ENCODE data around the gene TTC28.

TTC28 gene

GRCh38 chr22:28072066-28072465 is 607.6 kb downstream of the TTC28 start:
- POLR2A ChIA-PET: interaction anchor here (0.7 kb wide), 1 partner anchor 61 kb away, joined by 4 read pairs; no protein-coding TSS in a partner anchor
- no peak for TF ChIP-seq ZNF488 (tag by site-specific recombination; IDR thresholded peaks at IDR 0.05)
- no peak for TF ChIP-seq SCRT1 (tag by site-specific recombination; IDR thresholded peaks at IDR 0.05; ENCODE audit: borderline replicate concordance)
- TF ChIP-seq ZNF394 (tag by site-specific recombination; IDR thresholded peaks at IDR 0.05; ENCODE audit: borderline replicate concordance): no peak
- TF ChIP-seq PRDM4 (tag by site-specific recombination; IDR thresholded peaks at IDR 0.05): no peak
- no peak for TF ChIP-seq ZNF792 (tag by site-specific recombination; IDR thresholded peaks at IDR 0.05)
- TF ChIP-seq ZXDB (tag by site-specific recombination; IDR thresholded peaks at IDR 0.05): no peak
- TF ChIP-seq ZNF704 (tag by site-specific recombination; IDR thresholded peaks at IDR 0.05): no peak
- no peak for TF ChIP-seq HIC1 (tag by site-specific recombination; IDR thresholded peaks at IDR 0.05)
- TF ChIP-seq AEBP2 (tag by site-specific recombination; IDR thresholded peaks at IDR 0.05; ENCODE audit: borderline replicate concordance): no peak
- no peak for TF ChIP-seq ZNF549 (tag by site-specific recombination; IDR thresholded peaks at IDR 0.05)
- no peak for TF ChIP-seq ZNF785 (tag by site-specific recombination; IDR thresholded peaks at IDR 0.05)
- TF ChIP-seq ZNF624 (tag by site-specific recombination; IDR thresholded peaks at IDR 0.05): no peak
- no peak for TF ChIP-seq ZNF391 (tag by site-specific recombination; IDR thresholded peaks at IDR 0.05; ENCODE audit: borderline replicate concordance, low read depth)
- no peak for TF ChIP-seq KLF1 (tag by site-specific recombination; IDR thresholded peaks at IDR 0.05)
- no peak for TF ChIP-seq ZNF366 (tag by site-specific recombination; conservative IDR thresholded peaks at IDR 0.05)
- peaks cover 3 to 4% of the 10 kb centered on the region in 2 experiments; a peak in 2 of 3 replicates for H3K36me3 ChIP-seq (ENCODE audit: control insufficient read depth in 2 of 2, insufficient read depth in 1 of 2, low read length in 2 of 2)
- CTCF ChIA-PET: interaction anchor here (1.0 kb wide), 1 partner anchor 20 kb away, joined by 5 read pairs; no protein-coding TSS in a partner anchor
- no peak overlapping the region for H3K4me3 ChIP-seq (ENCODE audit: low read depth, low read length)
- no peak overlapping the region for H3K27ac ChIP-seq (ENCODE audit: extremely low read depth, low read depth, low read length)
- no peaks in the 10 kb centered on the region for H3K4me1 ChIP-seq (ENCODE audit: control insufficient read depth, insufficient read depth, low read length)
- no peaks in the 10 kb centered on the region for H3K9me3 ChIP-seq (ENCODE audit: control insufficient read depth, insufficient read depth, low read depth, low read length)

- no peaks in the 10 kb centered on the region for H3K4me1 ChIP-seq (ENCODE audit: control insufficient read depth, insufficient read depth, low read length)
- CTCF ChIA-PET: interaction anchor here (0.7 kb wide), 1 partner anchor 13 kb away, joined by 3 read pairs; no protein-coding TSS in a partner anchor
- POLR2A ChIA-PET: no interaction called here
- peaks cover 3 to 4% of the 10 kb centered on the region in 2 experiments; a peak in 2 of 3 replicates for H3K36me3 ChIP-seq (ENCODE audit: control insufficient read depth in 2 of 2, insufficient read depth in 1 of 2, low read length in 2 of 2)
- no peaks in the 10 kb centered on the region for H3K9me3 ChIP-seq (ENCODE audit: control insufficient read depth, insufficient read depth, low read depth, low read length)
- H3K4me3 ChIP-seq (ENCODE audit: low read depth, low read length): no peak overlapping the region
- H3K27ac ChIP-seq (ENCODE audit: extremely low read depth, low read depth, low read length): no peak overlapping the region
- TF ChIP-seq OVOL3 (tag by site-specific recombination; IDR thresholded peaks at IDR 0.05): no peak
- no peak for TF ChIP-seq PRDM2 (tag by site-specific recombination; IDR thresholded peaks at IDR 0.05; ENCODE audit: borderline replicate concordance)
- TF ChIP-seq ZNF16 (tag by site-specific recombination; IDR thresholded peaks at IDR 0.05; ENCODE audit: low read depth): no peak
- TF ChIP-seq SETDB1 (IDR thresholded peaks at IDR 0.05; ENCODE audit: insufficient read length, low read length): no peak
- TF ChIP-seq YY1 (tag by site-specific recombination; IDR thresholded peaks at IDR 0.05): no peak
- TF ChIP-seq ZNF223 (tag by site-specific recombination; IDR thresholded peaks at IDR 0.05): no peak
These were observed 610.8 kb downstream of the TTC28 start for GRCh38 chr22:28068826-28069225.

Measured in HEK293 (cell line).